DOHH2 (cell line): Measurements from ENCODE around the gene DESI2.

Experiments used
- H3F3A ChIP-seq: fragments of 200-600 bp; sonication (generic), shearing (Covaris generic); 2 replicates; pipeline ENCODE4 v1.6.0; 2016; ENCODE audit warnings: antibody characterized with exemption, mild to moderate bottlenecking; ENCODE audit not compliant: control insufficient read depth, insufficient read depth
- H3K27ac ChIP-seq: fragments of 200-600 bp; sonication (generic); 2 replicates; pipeline ENCODE4 v1.5.1; 2014; ENCODE audit warnings: low read depth, mild to moderate bottlenecking, low read length, moderate library complexity
- H3K27me3 ChIP-seq: fragments of 200-600 bp; sonication (generic); 2 replicates; pipeline ENCODE4 v1.6.1; 2014; ENCODE audit warnings: mild to moderate bottlenecking, low read length, mixed read lengths; ENCODE audit not compliant: control insufficient read depth
- H3K36me3 ChIP-seq: fragments of 200-600 bp; sonication (generic); 2 replicates; pipeline ENCODE4 v1.6.1; 2014; ENCODE audit warnings: mild to moderate bottlenecking, low read length, moderate library complexity, mixed read lengths; ENCODE audit not compliant: control insufficient read depth
- H3K4me1 ChIP-seq: fragments of 200-600 bp; sonication (generic); 2 replicates; pipeline ENCODE4 v1.6.1; 2014; ENCODE audit warnings: mild to moderate bottlenecking, low read length, mixed read lengths; ENCODE audit not compliant: control insufficient read depth
- H3K4me2 ChIP-seq: fragments of 200-600 bp; sonication (generic); 2 replicates; pipeline ENCODE4 v1.6.0; 2014; ENCODE audit warnings: mild to moderate bottlenecking, low read length, moderate library complexity
- H3K4me3 ChIP-seq: fragments of 200-600 bp; sonication (generic); 2 replicates; pipeline ENCODE4 v1.5.1; 2014; ENCODE audit warnings: mild to moderate bottlenecking, low read length, mixed read lengths
- H3K79me2 ChIP-seq: fragments of 200-600 bp; sonication (generic); 2 replicates; pipeline ENCODE4 v1.6.1; 2014; ENCODE audit warnings: mild to moderate bottlenecking, low read length, mixed read lengths; ENCODE audit not compliant: control insufficient read depth
- H3K9me2 ChIP-seq: fragments of 200-600 bp; sonication (generic); replicated peaks from 2 replicates; pipeline ENCODE4 v1.6.1; 2014; ENCODE audit warnings: mild to moderate bottlenecking, low read length, mixed read lengths; ENCODE audit not compliant: control insufficient read depth
- H3K9me3 ChIP-seq: fragments of 200-600 bp; sonication (generic); 2 replicates; pipeline ENCODE4 v1.6.1; 2014; ENCODE audit warnings: antibody characterized with exemption, low read length, mixed read lengths; ENCODE audit not compliant: control insufficient read depth, insufficient read depth
- H4K20me1 ChIP-seq: fragments of 200-600 bp; sonication (generic); 2 replicates; pipeline ENCODE4 v1.6.0; 2014; ENCODE audit warnings: low read depth, mild to moderate bottlenecking, antibody characterized with exemption, low read length, moderate library complexity; ENCODE audit not compliant: control insufficient read depth, insufficient read depth
- CTCF ChIP-seq: fragments of 200-600 bp; sonication (generic); IDR thresholded peaks from one replicate; pipeline ENCODE4 v1.5.1; 2014; ENCODE audit warnings: antibody characterized with exemption, mild to moderate bottlenecking, low read depth, low read length; ENCODE audit not compliant: poor library complexity, severe bottlenecking
- EZH2phosphoT487 ChIP-seq: fragments of 200-600 bp; sonication (generic); IDR thresholded peaks from 2 replicates; pipeline ENCODE4 v1.6.1; 2017; ENCODE audit warnings: borderline replicate concordance, mild to moderate bottlenecking, antibody characterized with exemption, low read length, moderate library complexity, mixed read lengths

The DESI2 gene

GRCh38 chr1:244667797-244668196, 14.9 kb downstream of the DESI2 start:
- Histone ChIP-seq H3K27ac (no peak overlapping the region), H3K4me1 (peaks cover 45% of the 10 kb centered on the region), H3F3A (peaks cover 14% of the 10 kb centered on the region), H4K20me1 (no peaks in the 10 kb centered on the region), H3K27me3 (no peaks in the 10 kb centered on the region), H3K4me3 (no peak overlapping the region), H3K4me2 (no peak overlapping the region), H3K9me2 (no peaks in the 10 kb centered on the region), H3K36me3 (peaks cover 21% of the 10 kb centered on the region), H3K79me2 (peaks cover 93% of the 10 kb centered on the region), H3K9me3 (no peaks in the 10 kb centered on the region)
- TF ChIP-seq CTCF, result no peak

GRCh38 chr1:244672946-244673682, 20.2 kb downstream of the DESI2 start:
- no peaks in the 10 kb centered on the region for H3K27me3 ChIP-seq
- H3F3A ChIP-seq, result peaks cover 5% of the 10 kb centered on the region; the same call in 1 of the 2 replicates
- H3K79me2 ChIP-seq, result peaks cover 92% of the 10 kb centered on the region
- H3K9me2 ChIP-seq, result no peaks in the 10 kb centered on the region
- TF ChIP-seq CTCF, result no peak
- no peak for TF ChIP-seq EZH2phosphoT487
- H3K36me3 ChIP-seq, result peaks cover 28% of the 10 kb centered on the region
- peaks cover 21% of the 10 kb centered on the region for H3K4me1 ChIP-seq
- no peak overlapping the region for H3K4me3 ChIP-seq
- no peak overlapping the region for H3K4me2 ChIP-seq
- no peak overlapping the region for H3K27ac ChIP-seq
- no peaks in the 10 kb centered on the region for H4K20me1 ChIP-seq
- H3K9me3 ChIP-seq, result no peaks in the 10 kb centered on the region

GRCh38 chr1:244674446-244674845, 21.5 kb downstream of the DESI2 start:
- Histone ChIP-seq H3K4me1 (peaks cover 21% of the 10 kb centered on the region), H3K27me3 (no peaks in the 10 kb centered on the region), H3K27ac (no peak overlapping the region), H3K4me3 (no peak overlapping the region), H3K4me2 (no peak overlapping the region), H3F3A (0 out of 2 replicates have a peak, but pooled peaks cover 3% of the 10 kb centered on the region), H4K20me1 (no peaks in the 10 kb centered on the region), H3K9me3 (no peaks in the 10 kb centered on the region), H3K9me2 (no peaks in the 10 kb centered on the region), H3K79me2 (peaks cover 92% of the 10 kb centered on the region), H3K36me3 (peaks cover 35% of the 10 kb centered on the region)
- TF ChIP-seq EZH2phosphoT487 (no peak), CTCF (no peak)
